ENCODE measurements around the gene LRBA. TPM values are rescaled to one million over a fixed set of nuclear protein-coding genes. Genes with fewer than 3 reads are reported as not detected.

Gene LRBA
- total RNA-seq, 1 experiment from 2014 or later: 77.4 TPM

DNA sequence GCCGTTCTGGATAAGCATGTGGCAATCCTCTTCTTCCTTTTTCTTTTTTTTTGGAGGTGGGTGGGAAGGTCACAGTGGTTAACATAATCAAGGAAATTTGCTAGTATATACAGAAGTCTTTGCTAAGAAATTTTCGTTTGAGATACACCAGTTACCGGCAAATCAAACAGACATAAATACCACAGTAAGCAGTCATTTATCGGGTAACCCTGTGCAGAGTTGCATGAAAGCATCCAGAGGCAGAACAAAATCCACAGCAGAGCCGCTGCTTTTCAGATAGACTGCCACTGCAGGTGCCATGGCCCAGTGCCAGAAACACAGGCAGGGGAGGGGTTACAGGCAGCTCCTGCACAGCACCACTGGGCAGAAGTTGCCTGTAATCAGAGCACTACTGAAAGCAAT, 612.2 kb downstream of the LRBA start:
- no peak overlapping the region for H2AFZ ChIP-seq
- no peak overlapping the region for H3K4me2 ChIP-seq
- no peak for TF ChIP-seq EZH2 (IDR thresholded peaks at IDR 0.05; ENCODE audit: low read depth)
- no peaks in the 10 kb centered on the region for H4K20me1 ChIP-seq (ENCODE audit: insufficient read depth)
- peak in 1 of 2 experiments; percentile 10 for DNase-seq
- CTCF ChIA-PET: no interaction called here
- POLR2A ChIA-PET (ENCODE audit: unreplicated experiment): no interaction called here
- no peak overlapping the region for H3K4me3 ChIP-seq
- H3K27me3 ChIP-seq (ENCODE audit: insufficient read depth, low read depth): no peaks in the 10 kb centered on the region
- H3K9me2 ChIP-seq (ENCODE audit: insufficient read depth): no peaks in the 10 kb centered on the region
- H3K27ac ChIP-seq: no peak overlapping the region
- H3F3A ChIP-seq (ENCODE audit: insufficient read depth, low read depth): no peaks in the 10 kb centered on the region
- H3K4me1 ChIP-seq (replicated peaks; ENCODE audit: insufficient read depth): no peaks in the 10 kb centered on the region
- intact Hi-C loops (cut with micrococcal nuclease; ENCODE audit: unreplicated experiment): no loop called here
- no peaks in the 10 kb centered on the region for H3K9me3 ChIP-seq (ENCODE audit: insufficient read depth, low read depth)
- H3K36me3 ChIP-seq (ENCODE audit: low read depth): no peaks in the 10 kb centered on the region
- no TSS peak for BruUV-seq (replicated peaks)
- no peaks in the 10 kb centered on the region for H3K79me2 ChIP-seq (ENCODE audit: low read depth)

DNA sequence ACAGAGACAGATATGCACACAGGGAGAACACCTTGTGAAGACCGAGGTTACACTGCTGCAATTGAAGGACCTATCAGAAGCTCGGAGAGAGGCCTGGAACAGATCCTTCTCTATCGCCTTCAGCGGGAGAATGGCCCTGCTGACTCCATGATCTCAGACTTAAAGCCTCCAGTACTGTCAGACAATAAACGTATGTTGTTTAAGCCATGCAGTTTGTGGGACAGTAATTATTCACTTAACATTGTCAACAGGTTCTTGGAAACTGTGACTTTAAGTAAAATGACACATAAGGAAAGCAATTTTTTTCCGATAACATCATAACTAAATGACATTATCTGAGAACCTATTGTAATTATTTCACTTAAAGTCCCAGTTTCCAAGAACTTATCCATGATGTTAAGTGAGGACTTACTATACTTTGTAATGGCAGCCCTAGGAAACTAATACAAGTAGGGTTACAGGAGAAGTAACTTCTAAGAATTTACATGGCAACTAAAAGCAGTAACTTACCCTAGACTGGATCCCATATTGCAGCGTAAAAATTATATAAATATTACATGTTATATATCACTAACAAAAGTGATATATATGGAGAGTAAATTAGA, 613.9 kb downstream of the LRBA start:
- Histone ChIP-seq H3K27ac (no peak overlapping the region), H3K27me3 (ENCODE audit: insufficient read depth, low read depth) (no peaks in the 10 kb centered on the region), H3K9me2 (ENCODE audit: insufficient read depth) (no peaks in the 10 kb centered on the region), H3K9me3 (ENCODE audit: insufficient read depth, low read depth) (no peaks in the 10 kb centered on the region), H4K20me1 (ENCODE audit: insufficient read depth) (no peaks in the 10 kb centered on the region), H3F3A (ENCODE audit: insufficient read depth, low read depth) (no peaks in the 10 kb centered on the region), H3K4me1 (replicated peaks; ENCODE audit: insufficient read depth) (no peaks in the 10 kb centered on the region), H3K4me3 (no peak overlapping the region), H3K4me2 (no peak overlapping the region), H3K79me2 (ENCODE audit: low read depth) (no peaks in the 10 kb centered on the region), H2AFZ (no peak overlapping the region), H3K36me3 (ENCODE audit: low read depth) (no peaks in the 10 kb centered on the region)
- no TSS peak for BruUV-seq (replicated peaks)
- CTCF ChIA-PET: no interaction called here
- intact Hi-C loops (cut with micrococcal nuclease; ENCODE audit: unreplicated experiment): no loop called here
- POLR2A ChIA-PET (ENCODE audit: unreplicated experiment): no interaction called here
- DNase-seq: no peak
- TF ChIP-seq EZH2 (IDR thresholded peaks at IDR 0.05; ENCODE audit: low read depth): no peak
- TF ChIP-seq, protein P1, sequence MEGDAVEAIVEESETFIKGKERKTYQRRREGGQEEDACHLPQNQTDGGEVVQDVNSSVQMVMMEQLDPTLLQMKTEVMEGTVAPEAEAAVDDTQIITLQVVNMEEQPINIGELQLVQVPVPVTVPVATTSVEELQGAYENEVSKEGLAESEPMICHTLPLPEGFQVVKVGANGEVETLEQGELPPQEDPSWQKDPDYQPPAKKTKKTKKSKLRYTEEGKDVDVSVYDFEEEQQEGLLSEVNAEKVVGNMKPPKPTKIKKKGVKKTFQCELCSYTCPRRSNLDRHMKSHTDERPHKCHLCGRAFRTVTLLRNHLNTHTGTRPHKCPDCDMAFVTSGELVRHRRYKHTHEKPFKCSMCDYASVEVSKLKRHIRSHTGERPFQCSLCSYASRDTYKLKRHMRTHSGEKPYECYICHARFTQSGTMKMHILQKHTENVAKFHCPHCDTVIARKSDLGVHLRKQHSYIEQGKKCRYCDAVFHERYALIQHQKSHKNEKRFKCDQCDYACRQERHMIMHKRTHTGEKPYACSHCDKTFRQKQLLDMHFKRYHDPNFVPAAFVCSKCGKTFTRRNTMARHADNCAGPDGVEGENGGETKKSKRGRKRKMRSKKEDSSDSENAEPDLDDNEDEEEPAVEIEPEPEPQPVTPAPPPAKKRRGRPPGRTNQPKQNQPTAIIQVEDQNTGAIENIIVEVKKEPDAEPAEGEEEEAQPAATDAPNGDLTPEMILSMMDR (conservative IDR thresholded peaks at IDR 0.05): no peak

DNA sequence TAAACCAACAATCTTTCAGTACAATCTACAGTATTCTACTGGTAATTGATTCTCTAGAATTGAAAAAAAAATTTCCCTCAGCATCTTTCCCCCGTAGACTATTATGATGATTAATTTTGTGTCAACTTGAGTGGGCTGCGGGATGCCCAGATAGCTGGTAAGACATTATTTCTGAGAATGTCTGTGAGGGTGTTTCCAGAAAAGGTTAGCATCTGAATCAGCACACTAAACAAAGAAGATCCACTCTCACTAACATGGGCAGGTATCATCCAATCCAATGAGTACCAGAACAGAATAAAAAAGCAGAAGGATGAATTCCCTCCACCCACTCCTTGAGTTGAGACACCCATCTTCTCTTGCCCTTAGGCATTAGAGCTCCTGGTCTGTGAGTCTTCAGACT, 619.2 kb downstream of the LRBA start:
- no peak for DNase-seq
- Histone ChIP-seq H3F3A (ENCODE audit: insufficient read depth, low read depth) (no peaks in the 10 kb centered on the region), H3K9me3 (ENCODE audit: insufficient read depth, low read depth) (no peaks in the 10 kb centered on the region), H3K27me3 (ENCODE audit: insufficient read depth, low read depth) (no peaks in the 10 kb centered on the region), H3K4me1 (replicated peaks; ENCODE audit: insufficient read depth) (no peaks in the 10 kb centered on the region), H2AFZ (no peak overlapping the region), H4K20me1 (ENCODE audit: insufficient read depth) (no peaks in the 10 kb centered on the region), H3K4me3 (no peak overlapping the region), H3K79me2 (ENCODE audit: low read depth) (no peaks in the 10 kb centered on the region), H3K27ac (no peak overlapping the region), H3K9me2 (ENCODE audit: insufficient read depth) (no peaks in the 10 kb centered on the region), H3K4me2 (no peak overlapping the region), H3K36me3 (ENCODE audit: low read depth) (no peaks in the 10 kb centered on the region)
- POLR2A ChIA-PET (ENCODE audit: unreplicated experiment): no interaction called here
- BruUV-seq (replicated peaks): no TSS peak
- intact Hi-C loops (cut with micrococcal nuclease; ENCODE audit: unreplicated experiment): no loop called here
- TF ChIP-seq, protein P1 (conservative IDR thresholded peaks at IDR 0.05): no peak
- TF ChIP-seq EZH2 (IDR thresholded peaks at IDR 0.05; ENCODE audit: low read depth): no peak
- CTCF ChIA-PET: no interaction called here

DNA sequence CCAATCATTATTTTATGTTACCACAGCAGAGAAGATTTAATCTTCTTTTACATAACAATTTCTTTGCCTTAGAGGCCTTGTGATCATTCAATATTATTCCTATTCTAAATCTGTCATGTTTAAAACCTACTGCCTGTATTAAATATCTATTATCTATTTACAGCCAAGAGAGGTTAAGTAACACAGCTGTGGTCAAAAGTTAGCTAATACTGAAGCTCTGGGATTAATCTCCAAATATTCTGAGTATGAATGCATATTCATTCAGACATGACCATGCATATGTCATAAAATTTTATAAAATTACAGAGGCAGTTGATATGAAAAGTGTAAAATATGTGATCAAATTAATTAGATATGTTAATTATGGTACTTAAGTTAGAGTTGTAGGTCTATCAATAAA, 621.0 kb downstream of the LRBA start:
- Histone ChIP-seq H3F3A (ENCODE audit: insufficient read depth, low read depth) (no peaks in the 10 kb centered on the region), H3K4me1 (replicated peaks; ENCODE audit: insufficient read depth) (no peaks in the 10 kb centered on the region), H3K9me3 (ENCODE audit: insufficient read depth, low read depth) (no peaks in the 10 kb centered on the region), H4K20me1 (ENCODE audit: insufficient read depth) (no peaks in the 10 kb centered on the region), H2AFZ (no peak overlapping the region), H3K27ac (no peak overlapping the region), H3K79me2 (ENCODE audit: low read depth) (no peaks in the 10 kb centered on the region), H3K9me2 (ENCODE audit: insufficient read depth) (no peaks in the 10 kb centered on the region), H3K4me2 (no peak overlapping the region), H3K27me3 (ENCODE audit: insufficient read depth, low read depth) (no peaks in the 10 kb centered on the region), H3K4me3 (no peak overlapping the region), H3K36me3 (ENCODE audit: low read depth) (no peaks in the 10 kb centered on the region)
- TF ChIP-seq, protein P1 (conservative IDR thresholded peaks at IDR 0.05): no peak
- TF ChIP-seq EZH2 (IDR thresholded peaks at IDR 0.05; ENCODE audit: low read depth): no peak
- DNase-seq: no peak
- POLR2A ChIA-PET (ENCODE audit: unreplicated experiment): no interaction called here
- CTCF ChIA-PET: no interaction called here
- no TSS peak for BruUV-seq (replicated peaks)
- intact Hi-C loops (cut with micrococcal nuclease; ENCODE audit: unreplicated experiment): no loop called here

Data from PC-9 (cell line).